Epidermal melanocyte (primary cell): Measurements from ENCODE around the gene MTPN.

Source experiments
- DNase-seq: peaks from one replicate; pipeline ENCODE4 v3.0.0; 2011; ENCODE audit warnings: low spot score; ENCODE audit not compliant: insufficient read length

MTPN gene

GRCh38 chr7:135929249-135929648 lies 47.9 kb downstream of the MTPN start:
- no peak for DNase-seq

GRCh38 chr7:135928136-135928535 lies 49.0 kb downstream of the MTPN start:
- DNase-seq, result no peak

- no peak for DNase-seq
Measured at GRCh38 chr7:135925210-135925609, 51.9 kb downstream of the MTPN start.

- DNase-seq, result no peak
Measured at GRCh38 chr7:135924302-135924701, 52.9 kb downstream of the MTPN start.

GRCh38 chr7:135922263-135922662 lies 54.9 kb downstream of the MTPN start:
- no peak for DNase-seq

GRCh38 chr7:135920478-135920877 lies 56.7 kb downstream of the MTPN start:
- no peak for DNase-seq

- DNase-seq, result no peak
Measured at GRCh38 chr7:135919071-135919841, 57.9 kb downstream of the MTPN start.

GRCh38 chr7:135918134-135918533 lies 59.0 kb downstream of the MTPN start:
- DNase-seq, result no peak

GRCh38 chr7:135917721-135918120 lies 59.4 kb downstream of the MTPN start:
- no peak for DNase-seq

GRCh38 chr7:135914346-135914745 lies 62.8 kb downstream of the MTPN start:
- no peak for DNase-seq

GRCh38 chr7:135913404-135913803 lies 63.8 kb downstream of the MTPN start:
- DNase-seq, result no peak

GRCh38 chr7:135911099-135911498 lies 66.1 kb downstream of the MTPN start:
- DNase-seq, result no peak

- no peak for DNase-seq
Measured at GRCh38 chr7:135910393-135911036, 66.6 kb downstream of the MTPN start.

- DNase-seq, result no peak
Measured at GRCh38 chr7:135905858-135906257, 71.3 kb downstream of the MTPN start.

- no peak for DNase-seq
Measured at GRCh38 chr7:135905355-135905754, 71.8 kb downstream of the MTPN start.

- DNase-seq, result no peak
Measured at GRCh38 chr7:135904282-135904681, 72.9 kb downstream of the MTPN start.

GRCh38 chr7:135901585-135902540 lies 75.3 kb downstream of the MTPN start:
- DNase-seq, result no peak

- no peak for DNase-seq
Measured at GRCh38 chr7:135900065-135900546, 77.1 kb downstream of the MTPN start.

- no peak for DNase-seq
Measured at GRCh38 chr7:135899458-135900064, 77.6 kb downstream of the MTPN start.

GRCh38 chr7:135898226-135898625 lies 78.9 kb downstream of the MTPN start:
- DNase-seq, result no peak

GRCh38 chr7:135894816-135895215 lies 82.3 kb downstream of the MTPN start:
- DNase-seq, result no peak
